ENCODE measurements around the gene MGLL. TPM values are rescaled to one million over a fixed set of nuclear protein-coding genes. Genes with fewer than 3 reads are reported as not detected.

MGLL gene
- total RNA-seq, 1 donor from 2014 or later = 35.2 TPM

Other genes with a start within 250 kb of the MGLL start
- 29.1 TPM for gene TPRA1, start 231.8 kb downstream of the MGLL start, total RNA-seq (ENCODE audit: insufficient read depth, low replicate concordance)
- 51.5 TPM for gene MCM2, start 224.1 kb downstream of the MGLL start, total RNA-seq (ENCODE audit: insufficient read depth, low replicate concordance)
- 0.72 TPM for gene PODXL2, start 193.3 kb downstream of the MGLL start, total RNA-seq (ENCODE audit: insufficient read depth, low replicate concordance)
- gene ABTB1, start 149.6 kb downstream of the MGLL start, total RNA-seq (ENCODE audit: insufficient read depth, low replicate concordance) = 13.0 TPM
- 7.2 TPM for gene KBTBD12, start 92.7 kb upstream of the MGLL start, total RNA-seq (ENCODE audit: insufficient read depth, low replicate concordance)
- 147 TPM for gene SEC61A1, start 229.9 kb upstream of the MGLL start, total RNA-seq (ENCODE audit: insufficient read depth, low replicate concordance)

Measured in umbilical cord (tissue), 1 donor.